SJSA1 (cell line): Measurements from ENCODE around the gene SYT1. TPM values are rescaled to one million over a fixed set of nuclear protein-coding genes. Genes with fewer than 3 reads are reported as not detected.
A peak's percentile ranks its signal among the peaks of the same experiment; 100 is the strongest.
"Not testable (repeated sequence)": the region's sequence is repeated elsewhere in the genome, so short reads cannot be mapped to it uniquely, and the experiment has no call there.

Source experiments
- DNase-seq, 2 experiments: peaks; one replicate each; pipeline ENCODE4 v3.0.0-alpha.2; 2015 to 2020; ENCODE audit warnings: low spot score in 2 of 2, low read depth in 1 of 2
- H3K27ac ChIP-seq: fragments of 250-450 bp; sonication (Bioruptor Pico); 2 replicates; pipeline ENCODE4 v1.5.1; 2020; ENCODE audit warnings: mild to moderate bottlenecking, moderate library complexity
- H3K27me3 ChIP-seq: fragments of 250-450 bp; sonication (Bioruptor Pico); replicated peaks from 2 replicates; pipeline ENCODE4 v1.5.1; 2020; ENCODE audit warnings: mild to moderate bottlenecking, moderate library complexity
- H3K36me3 ChIP-seq: fragments of 250-450 bp; sonication (Bioruptor Pico); 2 replicates; pipeline ENCODE4 v1.5.1; 2020; ENCODE audit warnings: mild to moderate bottlenecking
- H3K4me1 ChIP-seq: fragments of 250-450 bp; sonication (Bioruptor Pico); replicated peaks from 2 replicates; pipeline ENCODE4 v1.6.1; 2021; ENCODE audit warnings: mild to moderate bottlenecking
- H3K4me3 ChIP-seq: fragments of 250-450 bp; sonication (Bioruptor Pico); 2 replicates; pipeline ENCODE4 v1.5.1; 2020; ENCODE audit warnings: mild to moderate bottlenecking
- H3K9me3 ChIP-seq: fragments of 250-450 bp; sonication (Bioruptor Pico); replicated peaks from 2 replicates; pipeline ENCODE4 v1.5.1; 2020; ENCODE audit warnings: mild to moderate bottlenecking
- total RNA-seq: library from RNA; depleted of rRNA; stranded (reverse); fragments of >200 nt; shearing (Covaris generic); gene quantifications from 2 replicates; pipeline ENCODE4 v1.2.3, GENCODE V29; 2014

SYT1 gene
- total RNA-seq, 1 experiment from 2014 or later, result 31.9 TPM

DNA sequence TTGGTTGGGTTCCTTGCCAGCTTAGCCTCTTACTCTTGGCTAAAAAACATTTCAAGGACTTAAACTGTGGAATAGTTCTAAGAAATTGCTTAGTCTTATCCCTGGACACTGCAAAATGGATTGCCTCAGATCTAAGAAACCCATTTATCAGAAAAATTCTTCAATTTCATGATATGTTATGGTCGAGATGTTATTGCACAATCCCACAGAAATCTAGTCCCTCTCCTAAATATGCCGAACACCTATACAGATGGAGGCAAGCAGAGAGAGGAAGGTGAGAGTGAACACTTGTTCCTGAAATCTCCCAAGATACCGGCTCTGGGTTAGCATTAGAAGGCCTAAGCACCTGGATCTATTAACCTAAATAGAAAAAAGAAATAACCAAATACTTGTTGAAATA, 559.0 kb downstream of the SYT1 start:
- H3K4me3 ChIP-seq, result no peak overlapping the region
- peak in 1 of 2 experiments; percentile 30 for DNase-seq
- no peaks in the 10 kb centered on the region for H3K27me3 ChIP-seq
- no peaks in the 10 kb centered on the region for H3K9me3 ChIP-seq
- H3K27ac ChIP-seq, result peak overlapping the region; percentile 93
- peaks cover 75% of the 10 kb centered on the region for H3K4me1 ChIP-seq
- H3K36me3 ChIP-seq, result no peaks in the 10 kb centered on the region

DNA sequence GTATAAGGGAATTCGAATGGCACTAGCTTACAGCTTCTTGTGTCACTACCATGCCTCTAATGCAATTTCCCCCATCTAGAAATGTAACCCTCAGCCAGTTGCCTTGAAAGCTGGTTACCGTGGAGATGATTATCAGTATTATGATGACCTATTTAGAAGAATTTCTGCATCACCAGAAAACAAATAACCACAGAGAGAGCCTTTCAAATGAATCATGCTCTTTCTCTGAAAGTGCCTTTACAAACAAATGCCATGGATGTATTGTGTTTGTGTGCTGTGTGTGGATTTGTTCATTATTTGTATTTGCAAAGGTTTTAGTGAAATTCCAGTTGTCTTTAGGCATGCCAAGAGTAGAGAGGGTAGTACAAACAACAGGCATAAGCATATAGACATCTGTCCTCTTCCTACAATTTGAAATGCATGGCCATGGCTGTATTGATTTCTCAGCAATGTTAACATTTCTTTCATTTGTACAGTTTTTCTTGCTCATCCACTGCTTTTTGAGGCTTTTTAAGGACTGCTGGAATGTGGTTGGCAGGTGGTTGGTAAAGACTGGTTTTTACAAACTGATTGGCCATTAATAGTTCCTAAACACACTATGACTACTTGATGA, 559.6 kb downstream of the SYT1 start:
- Histone ChIP-seq H3K27me3 (no peaks in the 10 kb centered on the region), H3K9me3 (no peaks in the 10 kb centered on the region), H3K27ac (peak overlapping the region; percentile 93), H3K4me3 (no peak overlapping the region), H3K36me3 (no peaks in the 10 kb centered on the region), H3K4me1 (peaks cover 73% of the 10 kb centered on the region)
- DNase-seq, result peak; percentile 57 to 93

DNA sequence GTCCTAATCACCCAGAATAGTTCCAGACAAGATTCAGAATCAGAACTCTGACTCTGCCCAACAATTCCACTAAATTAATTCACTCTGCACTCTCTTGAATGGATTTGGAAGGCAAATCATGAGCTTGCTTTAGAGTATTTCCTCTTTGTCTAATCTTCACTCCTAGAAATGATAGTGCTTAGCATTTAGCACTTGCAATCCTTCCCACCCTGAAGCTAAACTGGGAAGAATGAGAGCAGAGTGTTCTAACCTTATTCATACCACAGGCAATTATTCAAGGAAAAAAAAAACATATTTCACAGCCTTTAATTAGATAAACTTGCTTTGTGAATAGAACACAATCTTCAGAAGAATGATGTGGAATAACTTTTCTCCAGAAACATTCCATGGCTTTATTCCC, 561.5 kb downstream of the SYT1 start:
- Histone ChIP-seq H3K27ac (0 out of 2 replicates have a peak overlapping the region, but pooled peaks have one; percentile 4), H3K4me1 (peaks cover 54% of the 10 kb centered on the region), H3K4me3 (no peak overlapping the region), H3K36me3 (no peaks in the 10 kb centered on the region), H3K9me3 (no peaks in the 10 kb centered on the region), H3K27me3 (no peaks in the 10 kb centered on the region)
- no peak for DNase-seq

DNA sequence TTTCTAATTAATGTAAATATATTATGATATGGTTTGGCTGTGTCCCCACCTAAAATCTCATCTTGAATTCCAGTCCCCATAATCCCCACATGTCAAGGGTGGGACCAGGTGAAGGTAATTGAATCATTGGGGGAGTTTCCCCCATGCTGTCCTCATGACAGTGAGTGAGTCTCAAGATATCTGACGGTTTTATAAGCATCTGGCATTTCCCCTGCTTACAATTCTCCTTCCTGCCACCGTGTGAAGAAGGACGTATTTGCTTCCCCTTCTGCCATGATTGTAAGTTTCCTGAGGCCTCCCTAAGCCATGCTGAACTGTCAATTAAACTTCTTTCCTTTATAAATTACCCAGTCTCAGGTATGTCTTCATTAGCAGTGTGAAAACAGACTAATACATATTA, 562.2 kb downstream of the SYT1 start:
- DNase-seq, H3K9me3 ChIP-seq, H3K4me3 ChIP-seq, H3K27ac ChIP-seq, H3K27me3 ChIP-seq, H3K36me3 ChIP-seq: not testable (repeated sequence)
- H3K4me1 ChIP-seq, result peaks cover 48% of the 10 kb centered on the region

DNA sequence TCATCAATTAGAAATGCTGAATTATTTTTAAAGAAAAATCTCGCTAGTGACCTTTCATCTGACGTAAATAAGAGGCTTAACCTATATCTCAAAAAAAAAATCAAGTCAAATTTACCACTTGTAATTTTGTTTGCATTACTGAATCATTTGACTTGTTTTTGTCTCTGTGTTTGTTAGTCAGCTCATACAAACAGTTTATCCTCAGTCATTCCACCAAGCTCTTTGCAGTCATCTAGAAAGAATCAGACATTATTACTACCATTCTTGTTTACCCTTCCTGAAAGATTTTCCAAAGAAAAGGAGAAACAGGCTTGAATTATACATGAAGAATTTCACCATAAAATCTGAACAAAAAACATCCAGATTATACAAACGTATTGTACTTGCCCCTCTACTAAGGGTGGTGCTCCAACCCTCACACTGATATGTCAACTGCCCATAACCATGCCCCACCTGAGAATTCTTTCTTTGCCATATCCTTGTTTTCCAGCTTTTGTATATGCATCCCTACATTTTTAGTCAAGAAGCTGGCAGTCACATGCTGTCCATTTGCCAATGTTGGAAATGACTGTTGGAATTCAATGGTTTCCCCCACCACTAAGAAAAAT, 569.0 kb downstream of the SYT1 start:
- peak in 1 of 2 experiments; percentile 34 for DNase-seq
- Histone ChIP-seq H3K36me3 (no peaks in the 10 kb centered on the region), H3K4me1 (peaks cover 16% of the 10 kb centered on the region), H3K9me3 (no peaks in the 10 kb centered on the region), H3K27ac (peak overlapping the region; percentile 16; the same call in 1 of the 2 replicates), H3K4me3 (no peak overlapping the region), H3K27me3 (no peaks in the 10 kb centered on the region)

DNA sequence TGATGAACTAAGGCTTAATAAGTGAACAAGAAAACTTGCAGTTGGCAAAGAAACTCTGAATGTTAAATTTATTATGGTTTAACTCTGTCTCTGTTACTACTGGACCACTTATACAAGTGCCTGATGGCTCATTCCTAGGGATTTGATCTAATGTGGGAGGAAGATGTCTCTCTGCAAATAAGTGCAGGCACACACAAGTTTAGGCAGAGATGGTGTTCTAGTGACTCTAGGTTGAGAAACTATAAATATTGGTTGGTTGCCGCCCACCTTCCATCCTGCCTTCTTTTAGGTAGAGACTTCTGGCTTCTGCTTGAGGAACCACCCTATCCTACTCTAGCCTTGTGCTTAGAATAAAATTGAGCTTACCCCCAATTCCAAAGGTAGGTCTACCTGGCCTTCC, 570.0 kb downstream of the SYT1 start:
- no peak overlapping the region for H3K27ac ChIP-seq
- peaks cover 26% of the 10 kb centered on the region for H3K4me1 ChIP-seq
- H3K36me3 ChIP-seq, result no peaks in the 10 kb centered on the region
- DNase-seq, result no peak
- no peak overlapping the region for H3K4me3 ChIP-seq
- no peaks in the 10 kb centered on the region for H3K27me3 ChIP-seq
- H3K9me3 ChIP-seq, result no peaks in the 10 kb centered on the region

DNA sequence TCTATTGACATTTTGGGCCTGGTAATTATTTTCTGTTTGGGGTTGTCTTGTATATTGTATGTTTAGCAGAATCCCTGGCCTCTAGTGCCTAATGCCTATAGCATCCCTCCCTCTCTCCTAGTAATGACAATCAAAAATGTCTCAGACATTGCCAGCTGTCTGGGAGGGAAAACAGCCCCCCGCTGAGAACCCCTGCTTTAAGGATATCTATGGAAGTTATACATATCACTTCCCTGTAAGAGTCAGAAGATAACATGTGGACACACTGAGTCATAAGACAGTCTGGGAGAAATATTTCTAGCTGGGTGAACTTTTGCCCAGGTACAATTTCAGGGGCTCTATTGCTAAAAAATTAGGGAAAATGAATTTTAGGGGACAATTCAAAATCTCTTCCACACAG, 571.2 kb downstream of the SYT1 start:
- Histone ChIP-seq H3K4me3 (no peak overlapping the region), H3K9me3 (no peaks in the 10 kb centered on the region), H3K4me1 (peaks cover 33% of the 10 kb centered on the region), H3K27ac (no peak overlapping the region), H3K36me3 (no peaks in the 10 kb centered on the region), H3K27me3 (no peaks in the 10 kb centered on the region)
- DNase-seq, result no peak

DNA sequence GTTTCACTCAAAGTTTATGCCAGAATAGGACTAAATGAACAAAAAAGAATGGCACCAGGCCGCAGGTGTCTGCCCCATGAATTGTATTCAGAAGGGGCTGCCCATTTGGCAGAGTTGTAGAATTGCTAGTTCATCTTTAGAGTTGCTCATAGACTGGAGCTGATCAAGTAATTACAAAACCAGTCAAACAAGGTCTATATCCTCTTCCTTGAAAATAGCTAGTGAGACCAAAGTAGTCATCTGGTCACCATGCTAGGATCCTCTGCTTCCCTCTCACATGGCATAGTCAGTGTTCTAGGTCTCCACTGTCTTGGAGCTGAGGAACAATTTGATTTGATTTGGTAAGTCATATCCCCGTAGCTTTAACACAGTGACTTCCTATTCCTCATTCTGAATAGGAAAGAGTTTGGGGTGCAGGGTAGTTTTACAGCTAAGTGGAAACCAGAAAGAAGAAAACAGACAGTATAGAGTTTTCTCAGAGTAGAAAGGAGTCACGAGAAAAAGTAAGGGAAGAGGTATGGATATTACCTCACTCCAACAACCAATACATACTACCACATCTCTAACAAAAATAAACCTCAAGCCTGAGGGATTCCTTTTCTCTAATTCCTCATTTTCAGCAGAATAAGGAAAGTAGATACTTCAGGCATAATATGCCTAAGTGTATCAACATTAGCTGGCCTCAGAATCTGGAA, 574.1 kb downstream of the SYT1 start:
- no peaks in the 10 kb centered on the region for H3K36me3 ChIP-seq
- DNase-seq, result no peak
- no peaks in the 10 kb centered on the region for H3K9me3 ChIP-seq
- peak overlapping the region; percentile 46 for H3K27ac ChIP-seq
- no peaks in the 10 kb centered on the region for H3K27me3 ChIP-seq
- H3K4me3 ChIP-seq, result no peak overlapping the region
- peaks cover 31% of the 10 kb centered on the region for H3K4me1 ChIP-seq

DNA sequence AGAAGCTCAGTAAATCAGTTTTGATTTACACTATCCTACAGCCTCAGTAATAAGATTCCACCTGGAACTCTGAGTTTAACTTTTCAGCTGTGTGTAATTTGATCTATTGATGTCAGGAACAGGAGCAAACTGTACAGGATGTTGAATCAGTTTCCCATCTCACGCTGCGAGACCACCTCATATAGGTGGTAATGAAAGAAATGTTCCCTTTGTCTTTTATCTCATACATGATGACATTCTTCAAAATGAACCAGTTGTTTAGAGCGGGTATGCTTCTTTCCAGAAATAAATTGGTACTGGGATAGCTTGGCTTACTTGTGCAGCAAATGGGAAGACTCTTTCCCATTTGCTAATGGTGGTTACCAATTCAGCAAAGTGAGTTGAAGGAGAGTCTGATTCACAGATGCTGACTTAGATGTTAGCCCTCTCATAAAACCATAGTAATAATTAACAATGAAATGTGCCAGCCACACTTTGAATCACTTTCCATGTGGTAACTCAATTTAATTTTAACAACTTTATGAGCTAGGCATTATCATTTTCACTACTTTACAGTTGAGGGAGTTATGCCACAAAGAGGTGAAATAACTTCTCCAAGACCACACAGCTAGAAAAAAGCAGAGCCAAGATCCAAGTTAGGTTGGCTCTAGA, 574.7 kb downstream of the SYT1 start:
- Histone ChIP-seq H3K27ac (peak overlapping the region; percentile 46), H3K4me1 (peaks cover 31% of the 10 kb centered on the region), H3K4me3 (no peak overlapping the region), H3K36me3 (peaks cover 3% of the 10 kb centered on the region), H3K9me3 (no peaks in the 10 kb centered on the region), H3K27me3 (no peaks in the 10 kb centered on the region)
- peak in 1 of 2 experiments; percentile 66 for DNase-seq

DNA sequence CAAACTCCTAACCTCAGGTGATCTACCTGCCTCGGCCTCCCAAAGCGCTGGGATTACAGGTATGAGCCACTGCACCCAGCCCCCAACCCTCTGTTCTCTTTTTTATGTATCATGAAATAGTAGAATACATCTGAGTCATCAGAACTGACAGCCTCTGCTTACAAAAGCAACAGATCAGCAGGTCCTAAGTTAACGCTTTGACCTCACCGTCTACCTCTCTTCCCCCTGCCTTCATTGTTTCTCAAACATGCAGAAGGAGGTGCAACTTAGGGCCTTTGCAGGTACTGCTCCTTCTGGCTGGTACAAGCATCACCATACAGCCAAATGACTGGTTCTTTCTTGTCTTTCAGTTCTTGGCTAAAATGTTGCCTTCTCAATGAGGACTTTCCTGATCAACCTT, 577.0 kb downstream of the SYT1 start:
- no peak for DNase-seq
- Histone ChIP-seq H3K27ac (no peak overlapping the region), H3K4me1 (peaks cover 32% of the 10 kb centered on the region), H3K27me3 (no peaks in the 10 kb centered on the region), H3K4me3 (no peak overlapping the region), H3K9me3 (no peaks in the 10 kb centered on the region), H3K36me3 (peaks cover 14% of the 10 kb centered on the region)

DNA sequence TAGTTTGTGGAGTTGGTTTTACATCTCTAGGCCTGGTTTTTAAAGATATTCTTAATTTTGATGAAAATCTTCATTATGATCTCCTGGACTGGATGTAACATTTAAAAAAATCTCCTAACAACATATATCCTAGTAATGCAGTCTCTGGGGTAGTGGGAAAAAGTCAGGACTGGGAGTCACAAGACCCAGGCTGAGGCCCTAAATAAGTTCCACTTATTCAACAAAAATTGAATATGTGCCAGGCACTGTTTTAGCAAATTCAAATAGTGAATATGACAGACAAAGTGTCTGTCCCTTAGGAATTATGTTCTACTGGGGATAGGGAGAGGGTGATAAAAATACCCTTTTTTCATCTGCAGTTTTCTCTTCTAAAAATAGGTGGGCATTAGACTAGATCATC, 577.8 kb downstream of the SYT1 start:
- H3K4me3 ChIP-seq, result no peak overlapping the region
- H3K4me1 ChIP-seq, result peaks cover 32% of the 10 kb centered on the region
- no peak for DNase-seq
- no peaks in the 10 kb centered on the region for H3K9me3 ChIP-seq
- H3K36me3 ChIP-seq, result peaks cover 14% of the 10 kb centered on the region
- H3K27me3 ChIP-seq, result no peaks in the 10 kb centered on the region
- no peak overlapping the region for H3K27ac ChIP-seq

DNA sequence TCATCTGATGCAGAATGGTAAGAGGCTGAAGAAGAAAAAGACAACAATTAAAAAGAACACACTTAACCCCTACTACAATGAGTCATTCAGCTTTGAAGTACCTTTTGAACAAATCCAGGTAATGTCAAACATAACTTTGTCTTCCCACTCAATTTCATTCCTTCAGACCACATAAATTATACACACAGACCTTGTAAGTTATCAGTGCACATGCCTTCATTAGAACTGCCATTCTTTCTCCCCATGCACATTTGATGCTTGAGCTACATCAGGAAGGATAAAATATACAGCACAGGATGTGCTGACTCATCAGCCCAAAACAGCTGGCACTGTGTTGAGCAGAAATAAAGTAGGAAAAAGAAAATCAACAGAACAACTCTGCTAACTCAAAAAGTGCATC, 579.5 kb downstream of the SYT1 start:
- no peak overlapping the region for H3K4me3 ChIP-seq
- peaks cover 24% of the 10 kb centered on the region for H3K4me1 ChIP-seq
- DNase-seq, result peak in 1 of 2 experiments; percentile 32
- H3K27me3 ChIP-seq, result no peaks in the 10 kb centered on the region
- H3K36me3 ChIP-seq, result peaks cover 14% of the 10 kb centered on the region
- H3K9me3 ChIP-seq, result no peaks in the 10 kb centered on the region
- no peak overlapping the region for H3K27ac ChIP-seq

DNA sequence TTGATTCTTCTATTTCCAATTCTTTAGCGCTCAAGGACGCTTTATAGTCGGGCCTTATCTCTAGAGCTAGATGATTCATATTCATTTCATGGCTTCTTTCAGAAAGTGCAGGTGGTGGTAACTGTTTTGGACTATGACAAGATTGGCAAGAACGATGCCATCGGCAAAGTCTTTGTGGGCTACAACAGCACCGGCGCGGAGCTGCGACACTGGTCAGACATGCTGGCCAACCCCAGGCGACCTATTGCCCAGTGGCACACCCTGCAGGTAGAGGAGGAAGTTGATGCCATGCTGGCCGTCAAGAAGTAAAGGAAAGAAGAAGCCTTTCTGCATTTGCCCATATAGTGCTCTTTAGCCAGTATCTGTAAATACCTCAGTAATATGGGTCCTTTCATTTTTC, 584.2 kb downstream of the SYT1 start:
- DNase-seq, result no peak
- H3K4me3 ChIP-seq, result no peak overlapping the region
- H3K4me1 ChIP-seq, result peaks cover 32% of the 10 kb centered on the region
- H3K27ac ChIP-seq, result no peak overlapping the region
- no peaks in the 10 kb centered on the region for H3K9me3 ChIP-seq
- no peaks in the 10 kb centered on the region for H3K27me3 ChIP-seq
- peaks cover 14% of the 10 kb centered on the region for H3K36me3 ChIP-seq

DNA sequence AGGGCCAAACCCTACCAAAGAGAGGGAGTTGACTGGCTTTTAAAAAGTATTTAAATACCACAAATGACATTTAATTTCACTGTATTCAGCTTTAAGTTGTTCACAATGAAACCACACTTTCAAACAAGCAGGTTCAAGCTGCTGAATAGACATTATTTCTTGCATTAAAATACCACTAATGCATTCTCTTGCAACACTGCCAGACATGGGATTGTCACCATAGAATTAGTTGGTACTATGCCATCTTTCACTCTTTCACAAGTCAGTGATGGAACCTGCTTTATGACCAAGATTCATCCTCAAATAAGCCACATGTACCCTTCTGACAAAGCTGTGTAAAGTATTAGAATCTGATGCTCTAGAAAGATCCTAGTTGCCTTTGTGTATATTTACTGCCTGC, 586.8 kb downstream of the SYT1 start:
- no peak for DNase-seq
- peak overlapping the region; percentile 27 for H3K27ac ChIP-seq
- no peak overlapping the region for H3K4me3 ChIP-seq

More for the DNA sequence above, 586.8 kb downstream of the SYT1 start:
- Histone ChIP-seq H3K4me1 (peaks cover 44% of the 10 kb centered on the region), H3K36me3 (peaks cover under 1% of the 10 kb centered on the region; the same call in 1 of the 2 replicates), H3K27me3 (no peaks in the 10 kb centered on the region), H3K9me3 (no peaks in the 10 kb centered on the region)
